Measurements from ENCODE around the gene GNG14.

Gene GNG14

GRCh38 chr19:12701596-12702282 lies 13.9 kb downstream of the GNG14 start:
- no peaks in the 10 kb centered on the region for H4K20me1 ChIP-seq (ENCODE audit: insufficient read depth, low read length, poor library complexity, severe bottlenecking)
- no peak overlapping the region for H3K9ac ChIP-seq (ENCODE audit: low read depth, low read length, poor library complexity, severe bottlenecking)
- H3K4me2 ChIP-seq (ENCODE audit: low read depth, low read length, poor library complexity, severe bottlenecking): no peak overlapping the region
- H2AFZ ChIP-seq (ENCODE audit: low read length): no peak overlapping the region
- no peaks in the 10 kb centered on the region for H3K79me2 ChIP-seq (ENCODE audit: insufficient read depth, low read length)
- H3K4me1 ChIP-seq (ENCODE audit: insufficient read depth, low read length, poor library complexity, severe bottlenecking): peaks cover 6% of the 10 kb centered on the region
- H3K36me3 ChIP-seq (ENCODE audit: insufficient read depth, low read length): peaks cover 56% of the 10 kb centered on the region; the same call in 1 of the 2 replicates
- TF ChIP-seq EZH2phosphoT487 (IDR thresholded peaks at IDR 0.05; ENCODE audit: borderline replicate concordance) (no peak), CTCF (conservative IDR thresholded peaks at IDR 0.05; ENCODE audit: low read length) (no peak)
- no peaks in the 10 kb centered on the region for H3K9me3 ChIP-seq (ENCODE audit: insufficient read depth, low read depth, low read length)
- no peak overlapping the region for H3K4me3 ChIP-seq (ENCODE audit: low read length, poor library complexity, severe bottlenecking)
- 0 out of 2 replicates have a peak, but pooled peaks cover 1% of the 10 kb centered on the region for H3F3A ChIP-seq (ENCODE audit: low read depth)
- H3K27me3 ChIP-seq (ENCODE audit: insufficient read depth, low read length, poor library complexity, severe bottlenecking): no peaks in the 10 kb centered on the region
- no peaks in the 10 kb centered on the region for H3K9me2 ChIP-seq (replicated peaks; ENCODE audit: low read depth, low read length)

GRCh38 chr19:12703046-12703445 lies 15.2 kb downstream of the GNG14 start:
- TF ChIP-seq EZH2phosphoT487 (IDR thresholded peaks at IDR 0.05; ENCODE audit: borderline replicate concordance) (no peak), CTCF (conservative IDR thresholded peaks at IDR 0.05; ENCODE audit: low read length) (no peak)
- H3K4me2 ChIP-seq (ENCODE audit: low read depth, low read length, poor library complexity, severe bottlenecking): no peak overlapping the region
- no peaks in the 10 kb centered on the region for H3K79me2 ChIP-seq (ENCODE audit: insufficient read depth, low read length)
- no peaks in the 10 kb centered on the region for H3K27me3 ChIP-seq (ENCODE audit: insufficient read depth, low read length, poor library complexity, severe bottlenecking)
- no peaks in the 10 kb centered on the region for H4K20me1 ChIP-seq (ENCODE audit: insufficient read depth, low read length, poor library complexity, severe bottlenecking)
- H3F3A ChIP-seq (ENCODE audit: low read depth): no peaks in the 10 kb centered on the region
- no peak overlapping the region for H3K9ac ChIP-seq (ENCODE audit: low read depth, low read length, poor library complexity, severe bottlenecking)
- H3K9me2 ChIP-seq (replicated peaks; ENCODE audit: low read depth, low read length): no peaks in the 10 kb centered on the region
- H2AFZ ChIP-seq (ENCODE audit: low read length): no peak overlapping the region
- H3K9me3 ChIP-seq (ENCODE audit: insufficient read depth, low read depth, low read length): no peaks in the 10 kb centered on the region
- no peak overlapping the region for H3K4me3 ChIP-seq (ENCODE audit: low read length, poor library complexity, severe bottlenecking)
- peaks cover 62% of the 10 kb centered on the region; the same call in 1 of the 2 replicates for H3K36me3 ChIP-seq (ENCODE audit: insufficient read depth, low read length)
- H3K4me1 ChIP-seq (ENCODE audit: insufficient read depth, low read length, poor library complexity, severe bottlenecking): no peaks in the 10 kb centered on the region

GRCh38 chr19:12705169-12705568 lies 17.4 kb downstream of the GNG14 start:
- Histone ChIP-seq H3K9me3 (ENCODE audit: insufficient read depth, low read depth, low read length) (no peaks in the 10 kb centered on the region), H3K9ac (ENCODE audit: low read depth, low read length, poor library complexity, severe bottlenecking) (no peak overlapping the region), H3K4me1 (ENCODE audit: insufficient read depth, low read length, poor library complexity, severe bottlenecking) (no peaks in the 10 kb centered on the region), H3K9me2 (replicated peaks; ENCODE audit: low read depth, low read length) (no peaks in the 10 kb centered on the region), H3K79me2 (ENCODE audit: insufficient read depth, low read length) (no peaks in the 10 kb centered on the region), H3F3A (ENCODE audit: low read depth) (no peaks in the 10 kb centered on the region), H3K4me3 (ENCODE audit: low read length, poor library complexity, severe bottlenecking) (no peak overlapping the region), H3K36me3 (ENCODE audit: insufficient read depth, low read length) (peaks cover 73% of the 10 kb centered on the region; the same call in 1 of the 2 replicates), H4K20me1 (ENCODE audit: insufficient read depth, low read length, poor library complexity, severe bottlenecking) (no peaks in the 10 kb centered on the region), H3K27me3 (ENCODE audit: insufficient read depth, low read length, poor library complexity, severe bottlenecking) (no peaks in the 10 kb centered on the region), H3K4me2 (ENCODE audit: low read depth, low read length, poor library complexity, severe bottlenecking) (no peak overlapping the region), H2AFZ (ENCODE audit: low read length) (no peak overlapping the region)
- TF ChIP-seq CTCF (conservative IDR thresholded peaks at IDR 0.05; ENCODE audit: low read length) (no peak), EZH2phosphoT487 (IDR thresholded peaks at IDR 0.05; ENCODE audit: borderline replicate concordance) (no peak)
